NT2/D1 (cell line): Measurements from ENCODE around the gene ELOF1.
A peak's percentile ranks its signal among the peaks of the same experiment; 100 is the strongest.

ENCODE experiments used
- DNase-seq: peaks from one replicate; pipeline ENCODE4 v3.0.0-alpha.2; 2011; ENCODE audit warnings: low read depth, low spot score
- H3K27me3 ChIP-seq: 2 replicates; pipeline ENCODE4 v1.6.0; 2011; ENCODE audit warnings: mild to moderate bottlenecking; ENCODE audit not compliant: insufficient read length, insufficient read depth
- H3K36me3 ChIP-seq: 2 replicates; pipeline ENCODE4 v1.6.1; 2011; ENCODE audit warnings: mild to moderate bottlenecking, low read length, mixed read lengths; ENCODE audit not compliant: insufficient read depth, insufficient read length
- H3K4me1 ChIP-seq: 2 replicates; pipeline ENCODE4 v1.5.1; 2011; ENCODE audit not compliant: insufficient read depth, insufficient read length
- H3K4me3 ChIP-seq: 2 replicates; pipeline ENCODE4 v1.5.1; 2011; ENCODE audit warnings: low read depth; ENCODE audit not compliant: insufficient read length
- H3K9ac ChIP-seq: 2 replicates; pipeline ENCODE4 v1.6.0; 2011; ENCODE audit warnings: low read depth; ENCODE audit not compliant: insufficient read length
- H3K9me3 ChIP-seq: 2 replicates; pipeline ENCODE4 v1.5.1; 2011; ENCODE audit warnings: mild to moderate bottlenecking, low read length; ENCODE audit not compliant: insufficient read depth
- SUZ12 ChIP-seq: IDR thresholded peaks from 2 replicates; pipeline ENCODE4 v1.6.1; 2011; ENCODE audit not compliant: insufficient read length, insufficient read depth; ENCODE audit errors: extremely low read depth
- YY1 ChIP-seq: IDR thresholded peaks from 2 replicates; pipeline ENCODE4 v1.6.1; 2011; ENCODE audit not compliant: insufficient read length, insufficient read depth
- ZNF274 ChIP-seq: IDR thresholded peaks from 2 replicates; pipeline ENCODE4 v1.6.1; 2011; ENCODE audit warnings: mild to moderate bottlenecking, low read depth, low read length

The ELOF1 gene

DNA sequence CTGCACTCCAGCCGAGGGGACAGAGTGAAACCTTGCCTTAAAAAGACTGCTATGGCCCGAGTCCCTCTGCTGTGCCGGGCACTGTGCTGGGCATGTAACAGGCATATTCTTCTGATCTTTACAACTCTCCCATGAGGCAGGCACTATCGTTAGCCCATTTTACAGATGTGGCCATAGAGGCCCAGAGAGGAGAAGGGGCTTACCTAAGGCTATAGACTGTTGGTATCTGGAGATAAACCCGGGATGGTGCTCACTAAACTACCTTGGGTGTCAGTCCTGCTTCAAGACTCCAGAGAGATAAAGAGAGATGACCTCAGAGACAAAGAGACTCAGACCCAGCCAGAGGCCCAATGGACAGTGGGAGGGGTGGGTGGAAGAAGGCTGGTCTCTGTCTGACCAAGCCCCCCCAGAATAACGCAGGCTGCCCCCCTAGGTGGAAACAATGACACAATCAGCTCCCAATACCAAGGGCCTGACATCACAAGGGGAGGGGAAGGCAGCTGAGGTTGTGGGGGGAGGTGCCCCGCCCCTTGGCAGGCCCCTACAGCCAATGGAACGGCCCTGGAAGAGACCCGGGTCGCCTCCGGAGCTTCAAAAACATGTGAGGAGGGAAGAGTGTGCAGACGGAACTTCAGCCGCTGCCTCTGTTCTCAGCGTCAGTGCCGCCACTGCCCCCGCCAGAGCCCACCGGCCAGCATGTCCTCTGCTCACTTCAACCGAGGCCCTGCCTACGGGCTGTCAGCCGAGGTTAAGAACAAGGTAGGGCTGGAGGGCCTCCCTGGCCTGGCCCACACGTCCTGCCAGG is 20.6 kb downstream of the ELOF1 start, which contains the start of gene CNN1:
Gene CNN1, plus strand, starts transcription at position 620 of the 805 bp plus-strand sequence. Its CDS starts 77 bp downstream, at position 697.
- peaks cover 14% of the 10 kb centered on the region for H3K36me3 ChIP-seq
- TF ChIP-seq ZNF274 (no peak), SUZ12 (no peak), YY1 (no peak)
- peak within 1 kb of the TSS; percentile 56 for H3K4me3 ChIP-seq
- H3K4me1 ChIP-seq: peaks cover 13% of the 10 kb centered on the region
- peaks cover 10% of the 10 kb centered on the region for H3K27me3 ChIP-seq
- H3K9me3 ChIP-seq: no peaks in the 10 kb centered on the region
- H3K9ac ChIP-seq: peak within 1 kb of the TSS; percentile 90
- DNase-seq: no peak

DNA sequence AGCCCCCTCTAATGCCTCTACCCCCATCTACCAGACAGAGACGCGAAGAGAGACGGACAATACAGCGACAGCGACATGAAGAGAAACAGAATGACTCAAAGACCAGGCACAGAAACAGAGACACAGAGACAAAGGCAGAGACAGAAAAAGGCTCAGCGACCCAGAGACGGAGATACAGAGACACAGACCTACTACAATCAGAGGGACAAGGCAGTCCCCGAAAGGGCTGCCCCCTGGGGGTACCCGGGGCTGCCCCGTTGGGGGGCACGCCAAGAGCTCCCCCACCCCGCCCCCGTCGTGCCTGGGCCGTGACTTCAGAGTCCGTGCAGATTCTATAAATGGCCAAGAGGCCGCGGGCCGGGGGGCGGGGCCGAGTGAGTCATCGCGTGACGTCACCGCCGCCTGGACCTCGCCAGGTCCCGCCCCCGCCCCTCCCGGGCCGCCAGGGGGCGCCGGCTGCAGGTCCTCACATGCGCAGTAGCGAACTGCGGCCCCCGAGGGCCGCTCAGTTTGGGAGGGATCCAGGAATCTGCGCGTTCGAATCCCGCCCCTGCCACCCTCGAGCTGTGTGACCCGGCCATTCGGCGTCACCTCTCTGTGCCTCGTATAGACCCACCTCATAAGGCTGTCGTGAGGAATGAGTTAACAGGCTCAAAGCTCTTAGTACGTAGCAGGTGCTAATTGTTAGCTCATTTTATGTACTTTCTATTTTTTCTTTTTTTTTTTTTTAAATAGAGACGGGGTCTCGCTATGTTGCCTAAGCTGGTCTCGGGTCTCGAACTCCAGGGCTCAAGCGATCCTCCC is 23.0 kb downstream of the ELOF1 start:
- no peaks in the 10 kb centered on the region for H3K9me3 ChIP-seq
- H3K27me3 ChIP-seq: peaks cover 10% of the 10 kb centered on the region
- peak overlapping the region; percentile 42 for H3K4me3 ChIP-seq
- no peak for TF ChIP-seq YY1
- TF ChIP-seq SUZ12: no peak
- no peak for TF ChIP-seq ZNF274
- DNase-seq: peak; percentile 81
- H3K4me1 ChIP-seq: peaks cover 13% of the 10 kb centered on the region
- peak overlapping the region; percentile 58 for H3K9ac ChIP-seq
- H3K36me3 ChIP-seq: peaks cover 4% of the 10 kb centered on the region

DNA sequence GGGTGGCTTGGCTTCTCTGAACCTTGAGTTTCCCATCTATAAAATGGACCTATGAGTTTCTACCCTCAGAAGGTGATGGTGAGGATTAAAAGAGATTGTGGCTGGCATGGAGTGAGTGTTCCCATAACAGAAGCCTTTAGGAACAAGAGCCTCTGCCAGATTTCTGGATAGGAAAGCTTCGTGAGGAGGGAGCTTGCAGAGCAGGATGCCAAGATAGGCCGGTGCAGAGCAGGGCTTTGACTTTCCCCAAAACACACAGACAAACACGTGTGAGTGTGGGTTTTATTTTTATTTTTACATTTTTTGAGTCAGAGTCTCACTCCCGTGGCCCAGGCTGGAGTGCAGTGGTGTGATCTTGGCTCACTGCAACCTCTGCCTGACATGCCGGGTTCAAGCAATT is 24.1 kb downstream of the ELOF1 start:
- H3K36me3 ChIP-seq: no peaks in the 10 kb centered on the region
- H3K4me3 ChIP-seq: no peak overlapping the region
- H3K27me3 ChIP-seq: peaks cover 10% of the 10 kb centered on the region
- H3K9ac ChIP-seq: no peak overlapping the region
- TF ChIP-seq SUZ12 (no peak), ZNF274 (no peak), YY1 (no peak)
- no peaks in the 10 kb centered on the region for H3K9me3 ChIP-seq
- DNase-seq: no peak
- H3K4me1 ChIP-seq: peaks cover 7% of the 10 kb centered on the region

DNA sequence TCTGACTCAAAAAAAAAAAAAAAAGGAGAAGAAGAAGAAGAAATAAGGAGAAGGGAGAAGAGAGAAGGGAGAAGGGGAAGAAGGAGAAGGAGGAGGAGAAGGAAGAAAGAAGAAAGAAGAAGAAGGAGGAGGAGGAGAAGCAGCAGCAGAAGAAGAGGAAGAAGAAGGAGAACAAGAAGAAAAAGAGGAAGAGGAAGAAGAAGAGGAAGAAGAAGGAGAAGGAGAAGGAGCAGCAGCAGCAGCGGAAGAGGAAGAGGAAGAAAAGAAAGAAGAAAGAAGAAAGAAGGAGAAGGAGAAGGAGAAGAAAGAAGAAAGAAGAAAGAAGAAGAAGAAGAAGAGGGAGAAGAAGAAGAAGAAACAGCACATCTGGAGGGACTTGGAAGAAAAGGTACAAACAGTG is 24.5 kb downstream of the ELOF1 start:
- TF ChIP-seq SUZ12 (no peak), YY1 (no peak), ZNF274 (no peak)
- H3K9me3 ChIP-seq: no peaks in the 10 kb centered on the region
- no peak overlapping the region for H3K9ac ChIP-seq
- DNase-seq: no peak
- peaks cover 7% of the 10 kb centered on the region for H3K4me1 ChIP-seq
- no peak overlapping the region for H3K4me3 ChIP-seq
- H3K27me3 ChIP-seq: peaks cover 10% of the 10 kb centered on the region
- H3K36me3 ChIP-seq: no peaks in the 10 kb centered on the region

DNA sequence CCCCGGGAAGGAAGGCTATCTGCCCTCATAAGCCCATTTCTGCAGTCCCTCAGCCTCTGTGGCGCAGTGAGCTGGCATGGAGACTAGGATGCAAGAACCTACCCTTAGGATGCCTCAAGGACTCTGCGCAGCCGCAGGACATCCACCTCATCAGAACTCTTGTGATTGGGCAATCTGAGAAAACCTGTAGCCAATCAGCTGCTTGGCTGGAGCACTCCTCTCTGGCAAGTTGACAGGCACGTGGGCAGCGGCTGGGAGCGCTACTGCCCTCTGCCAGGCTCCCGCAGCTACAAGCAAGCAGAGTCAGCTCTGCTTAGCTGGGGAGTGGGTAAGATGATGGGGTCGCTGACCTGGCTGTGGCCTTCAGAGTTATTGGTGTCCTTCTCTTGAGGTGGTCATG is 28.6 kb downstream of the ELOF1 start:
- H3K9me3 ChIP-seq: no peaks in the 10 kb centered on the region
- peak; percentile 72 for DNase-seq
- no peaks in the 10 kb centered on the region for H3K4me1 ChIP-seq
- no peak overlapping the region for H3K4me3 ChIP-seq
- H3K36me3 ChIP-seq: peaks cover 5% of the 10 kb centered on the region
- H3K27me3 ChIP-seq: peaks cover 10% of the 10 kb centered on the region
- no peak overlapping the region for H3K9ac ChIP-seq
- TF ChIP-seq ZNF274: no peak
- TF ChIP-seq YY1: no peak
- TF ChIP-seq SUZ12: no peak

DNA sequence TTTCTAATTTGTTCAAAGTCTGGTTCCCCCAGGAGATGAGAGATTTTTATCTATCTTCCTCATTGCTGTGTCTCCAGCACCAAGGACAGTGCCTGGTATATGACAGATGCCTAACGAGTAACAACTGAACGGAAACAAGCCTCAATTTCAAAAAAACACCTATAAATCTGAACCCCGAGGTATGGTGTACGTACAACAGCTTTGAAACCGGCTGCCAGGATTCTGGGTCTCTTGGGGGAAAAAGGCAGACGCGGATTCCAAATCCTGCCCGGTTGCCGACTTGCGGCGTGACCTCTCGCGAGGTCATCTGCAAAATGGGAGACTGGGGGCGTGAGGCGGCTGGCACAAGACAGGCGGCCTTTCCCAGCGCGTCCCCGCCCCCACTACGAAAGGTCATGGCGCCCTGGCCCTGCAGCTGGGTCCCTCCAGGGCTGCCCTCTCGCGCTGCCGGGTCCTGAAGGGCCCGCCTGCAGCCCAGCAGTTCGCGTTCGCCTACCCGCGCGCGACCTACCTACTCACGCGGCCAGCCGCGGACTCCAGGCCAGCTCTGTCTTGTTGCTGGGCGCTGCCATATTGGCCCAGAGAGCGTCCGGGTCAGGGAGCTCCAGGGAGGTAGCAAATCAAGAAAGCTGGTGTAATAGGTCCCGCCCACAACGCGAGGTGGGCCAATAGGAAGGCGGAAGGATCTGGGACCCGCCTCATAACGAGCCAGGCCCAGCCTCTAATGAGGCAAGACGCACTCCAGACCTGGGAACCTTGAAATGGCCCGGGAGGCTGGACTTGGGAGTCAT is 30.3 kb downstream of the ELOF1 start, which contains the start of gene ECSIT:
Gene ECSIT, minus strand, starts transcription at position 584 of the 791 bp plus-strand sequence. CDS start 9,964 bp downstream, outside the sequence.
- Histone ChIP-seq H3K9ac (peak within 1 kb of the TSS; percentile 98), H3K4me1 (no peaks in the 10 kb centered on the region), H3K4me3 (peak within 1 kb of the TSS; percentile 90), H3K9me3 (no peaks in the 10 kb centered on the region), H3K27me3 (no peaks in the 10 kb centered on the region), H3K36me3 (peaks cover 5% of the 10 kb centered on the region)
- peak; percentile 96 for DNase-seq
- TF ChIP-seq YY1 (peak; percentile 89), ZNF274 (no peak)

DNA sequence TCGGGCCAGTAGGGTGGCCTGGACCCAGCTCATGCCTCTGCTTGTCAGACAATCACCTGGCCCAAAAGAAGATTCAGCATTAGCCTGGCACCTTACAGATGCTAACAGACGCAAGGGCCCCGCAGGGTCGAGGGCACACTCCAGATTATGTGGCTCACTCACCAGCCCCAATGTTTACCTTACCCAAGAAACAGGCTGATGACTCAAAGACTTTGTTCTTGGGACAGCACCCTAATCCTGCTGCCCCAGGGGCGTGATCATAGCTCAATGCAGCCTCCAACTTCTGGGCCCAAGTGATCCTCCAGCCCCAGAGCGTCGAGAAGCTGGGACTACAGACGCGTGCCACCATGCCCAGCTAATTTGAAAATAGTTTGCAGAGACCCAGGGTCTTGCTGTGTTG is 39.9 kb downstream of the ELOF1 start:
- no peaks in the 10 kb centered on the region for H3K9me3 ChIP-seq
- H3K27me3 ChIP-seq: no peaks in the 10 kb centered on the region
- H3K9ac ChIP-seq: no peak overlapping the region
- H3K36me3 ChIP-seq: peaks cover 44% of the 10 kb centered on the region
- no peak for DNase-seq
- TF ChIP-seq YY1 (no peak), ZNF274 (no peak), SUZ12 (no peak)
- H3K4me3 ChIP-seq: no peak overlapping the region
- H3K4me1 ChIP-seq: no peaks in the 10 kb centered on the region
